Panc1 (cell line): ENCODE data around the gene SPDYE2B.
"Not testable (repeated sequence)": the region's sequence is repeated elsewhere in the genome, so short reads cannot be mapped to it uniquely, and the experiment has no call there.

Source experiments
- CTCF ChIP-seq: fragments of 450-650 bp; IDR thresholded peaks from 2 replicates; pipeline ENCODE4 v1.5.1; 2017; ENCODE audit warnings: mild to moderate bottlenecking
- TCF7L2 ChIP-seq: IDR thresholded peaks from 2 replicates; pipeline ENCODE4 v1.6.1; 2011; ENCODE audit warnings: mild to moderate bottlenecking, low read depth, low read length, inconsistent platforms

GRCh38 chr7:102611675-102612325 lies 38.3 kb upstream of the SPDYE2B start:
- TF ChIP-seq CTCF, TCF7L2: not testable (repeated sequence)
